NCI-H2029 treated with DMSO at 0.1 percent for 48 hours (cell line): ENCODE measurements around the gene RAPH1.
"Not testable (repeated sequence)": the region's sequence is repeated elsewhere in the genome, so short reads cannot be mapped to it uniquely, and the experiment has no call there.

Experiments
- DNase-seq: peaks from one replicate; lab custom pipeline; 2025; lab: John Stamatoyannopoulos, UW

RAPH1 gene

GRCh38 chr2:203432811-203433210, 102.3 kb downstream of the RAPH1 start:
- no peak for DNase-seq

- no peak for DNase-seq
Measured at GRCh38 chr2:203431391-203432185, 103.5 kb downstream of the RAPH1 start.

- not testable (repeated sequence) for DNase-seq
Measured at GRCh38 chr2:203429643-203430042, 105.5 kb downstream of the RAPH1 start.

- DNase-seq: no peak
Measured at GRCh38 chr2:203427061-203427460, 108.0 kb downstream of the RAPH1 start.

GRCh38 chr2:203418271-203418670, 116.8 kb downstream of the RAPH1 start:
- no peak for DNase-seq

- no peak for DNase-seq
Measured at GRCh38 chr2:203413796-203414195, 121.3 kb downstream of the RAPH1 start.

- no peak for DNase-seq
Measured at GRCh38 chr2:203412546-203413331, 122.4 kb downstream of the RAPH1 start.

GRCh38 chr2:203407496-203407895, 127.6 kb downstream of the RAPH1 start:
- no peak for DNase-seq

- no peak for DNase-seq
Measured at GRCh38 chr2:203404996-203405395, 130.1 kb downstream of the RAPH1 start.

- no peak for DNase-seq
Measured at GRCh38 chr2:203400805-203401585, 134.1 kb downstream of the RAPH1 start.

GRCh38 chr2:203399031-203399430, 136.1 kb downstream of the RAPH1 start:
- no peak for DNase-seq

GRCh38 chr2:203396667-203397066, 138.4 kb downstream of the RAPH1 start:
- no peak for DNase-seq

GRCh38 chr2:203395858-203396257, 139.2 kb downstream of the RAPH1 start:
- no peak for DNase-seq

- no peak for DNase-seq
Measured at GRCh38 chr2:203394519-203395227, 140.4 kb downstream of the RAPH1 start.

GRCh38 chr2:203388153-203388552, 146.9 kb downstream of the RAPH1 start:
- DNase-seq: not testable (repeated sequence)

GRCh38 chr2:203383038-203383437, 152.1 kb downstream of the RAPH1 start:
- no peak for DNase-seq

- DNase-seq: no peak
Measured at GRCh38 chr2:203379156-203379555, 155.9 kb downstream of the RAPH1 start.

GRCh38 chr2:203376173-203376572, 158.9 kb downstream of the RAPH1 start:
- no peak for DNase-seq

GRCh38 chr2:203372706-203373105, 162.4 kb downstream of the RAPH1 start:
- not testable (repeated sequence) for DNase-seq

GRCh38 chr2:203366639-203367466, 168.2 kb downstream of the RAPH1 start:
- DNase-seq: no peak

- DNase-seq: no peak
Measured at GRCh38 chr2:203361922-203362321, 173.2 kb downstream of the RAPH1 start.
